ENCODE data around the gene PITPNM1.

PITPNM1 gene

DNA sequence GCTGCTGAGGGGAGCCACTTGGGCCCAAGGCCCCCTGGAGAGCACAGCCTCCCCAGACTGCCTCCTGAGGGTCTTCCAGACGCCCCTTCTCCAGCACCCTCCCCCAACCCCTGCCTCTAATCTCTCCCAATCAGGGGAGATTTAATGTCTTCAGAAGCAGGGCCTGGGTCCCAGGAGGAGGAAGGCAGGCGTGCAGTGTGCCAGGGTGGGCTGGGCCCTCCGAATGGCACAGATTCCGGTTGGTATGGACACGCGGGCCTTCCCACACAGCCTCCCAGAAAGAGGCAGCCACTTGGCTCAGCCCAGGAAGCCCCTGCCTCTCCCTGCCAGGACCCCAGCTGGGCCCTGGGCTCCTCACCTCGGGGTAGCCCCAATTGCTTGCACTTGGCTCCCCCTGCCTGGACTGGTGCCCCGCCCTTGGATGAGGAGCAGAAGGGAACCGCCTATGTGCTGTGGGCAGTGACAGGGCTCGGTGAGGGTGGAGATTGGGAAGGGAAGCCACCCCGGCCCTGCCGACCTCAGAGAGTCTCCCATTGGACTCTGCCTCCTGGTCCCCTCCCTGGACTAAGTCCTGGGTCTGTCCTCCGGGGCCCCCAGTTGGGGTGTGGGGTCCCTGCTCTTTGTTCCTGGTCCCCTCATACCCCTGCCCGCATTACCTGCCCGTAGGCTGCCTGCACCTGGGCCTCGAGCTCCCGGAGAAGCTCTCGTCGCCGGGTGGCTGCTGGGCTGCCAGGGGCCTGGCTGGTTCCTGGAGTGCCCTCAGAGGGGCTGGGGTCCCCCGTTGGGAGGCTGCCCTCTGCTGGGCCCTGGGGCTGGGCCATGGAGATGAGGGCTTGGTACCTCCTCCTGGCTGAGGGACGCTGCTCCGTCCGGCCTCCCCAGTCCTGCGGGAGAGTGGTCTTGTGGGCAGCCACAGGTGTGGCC lies 18.7 kb upstream of the PITPNM1 start:
- no peak for DNase-seq (ENCODE audit: low read depth)
- no peak for TF ChIP-seq CTCF (conservative IDR thresholded peaks at IDR 0.05; ENCODE audit: low read length)

GRCh38 chr11:67522844-67523555 lies 17.8 kb upstream of the PITPNM1 start, which contains the start of gene CABP2:
Gene CABP2 (minus strand): TSS chr11:67523446. CDS start chr11:67523326, 120 bp downstream.
- no peak for TF ChIP-seq CTCF (conservative IDR thresholded peaks at IDR 0.05; ENCODE audit: low read length)
- H3K4me3 ChIP-seq (ENCODE audit: low read length): no peak within 1 kb of the TSS
- no peak for DNase-seq (ENCODE audit: low read depth)

More for the DNA sequence above, 18.7 kb upstream of the PITPNM1 start:
- H3K4me3 ChIP-seq (ENCODE audit: low read length): no peak overlapping the region

DNA sequence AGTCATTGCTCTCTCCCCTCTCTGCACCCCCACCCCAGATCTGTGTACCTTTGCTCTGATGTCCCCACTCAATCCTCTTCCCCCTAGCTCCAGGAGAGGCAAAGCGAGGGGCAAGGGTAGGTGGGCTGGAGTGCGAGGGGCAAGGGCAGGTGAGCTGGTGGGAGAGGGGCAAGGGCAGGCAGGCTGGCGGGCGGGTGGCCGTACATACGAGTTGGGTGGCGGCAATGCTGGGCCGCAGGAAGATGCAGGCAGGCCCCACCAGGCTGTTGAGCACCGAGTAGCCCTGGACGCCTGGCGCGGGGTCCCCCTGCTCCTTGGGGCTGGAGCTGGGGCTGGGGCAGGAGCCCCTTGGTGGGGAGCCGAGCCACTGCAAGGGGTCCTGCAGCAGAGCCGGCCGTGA lies 17.2 kb upstream of the PITPNM1 start:
- no peak for TF ChIP-seq CTCF (conservative IDR thresholded peaks at IDR 0.05; ENCODE audit: low read length)
- DNase-seq (ENCODE audit: low read depth): no peak
- no peak overlapping the region for H3K4me3 ChIP-seq (ENCODE audit: low read length)

DNA sequence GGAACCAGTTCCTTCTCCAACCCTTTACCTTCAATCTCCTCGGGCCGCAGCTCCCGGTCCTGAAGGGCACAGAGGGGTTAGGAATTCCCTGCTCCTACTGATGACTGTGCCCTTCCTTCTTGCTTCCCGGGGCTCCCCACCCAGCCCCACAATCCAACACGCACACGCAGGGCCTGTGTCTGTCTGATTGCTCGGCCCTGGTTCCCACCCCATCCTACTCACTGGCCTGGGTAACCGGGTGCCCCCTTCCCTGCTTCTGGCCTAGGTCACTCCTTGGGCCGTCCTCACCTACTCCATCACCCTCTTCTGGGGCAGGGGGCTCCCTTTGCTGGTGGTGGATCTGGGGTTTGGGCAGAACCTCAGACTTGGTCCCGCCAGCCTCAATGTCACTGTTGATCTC lies 16.8 kb upstream of the PITPNM1 start:
- no peak for TF ChIP-seq CTCF (conservative IDR thresholded peaks at IDR 0.05; ENCODE audit: low read length)
- DNase-seq (ENCODE audit: low read depth): no peak
- no peak overlapping the region for H3K4me3 ChIP-seq (ENCODE audit: low read length)

DNA sequence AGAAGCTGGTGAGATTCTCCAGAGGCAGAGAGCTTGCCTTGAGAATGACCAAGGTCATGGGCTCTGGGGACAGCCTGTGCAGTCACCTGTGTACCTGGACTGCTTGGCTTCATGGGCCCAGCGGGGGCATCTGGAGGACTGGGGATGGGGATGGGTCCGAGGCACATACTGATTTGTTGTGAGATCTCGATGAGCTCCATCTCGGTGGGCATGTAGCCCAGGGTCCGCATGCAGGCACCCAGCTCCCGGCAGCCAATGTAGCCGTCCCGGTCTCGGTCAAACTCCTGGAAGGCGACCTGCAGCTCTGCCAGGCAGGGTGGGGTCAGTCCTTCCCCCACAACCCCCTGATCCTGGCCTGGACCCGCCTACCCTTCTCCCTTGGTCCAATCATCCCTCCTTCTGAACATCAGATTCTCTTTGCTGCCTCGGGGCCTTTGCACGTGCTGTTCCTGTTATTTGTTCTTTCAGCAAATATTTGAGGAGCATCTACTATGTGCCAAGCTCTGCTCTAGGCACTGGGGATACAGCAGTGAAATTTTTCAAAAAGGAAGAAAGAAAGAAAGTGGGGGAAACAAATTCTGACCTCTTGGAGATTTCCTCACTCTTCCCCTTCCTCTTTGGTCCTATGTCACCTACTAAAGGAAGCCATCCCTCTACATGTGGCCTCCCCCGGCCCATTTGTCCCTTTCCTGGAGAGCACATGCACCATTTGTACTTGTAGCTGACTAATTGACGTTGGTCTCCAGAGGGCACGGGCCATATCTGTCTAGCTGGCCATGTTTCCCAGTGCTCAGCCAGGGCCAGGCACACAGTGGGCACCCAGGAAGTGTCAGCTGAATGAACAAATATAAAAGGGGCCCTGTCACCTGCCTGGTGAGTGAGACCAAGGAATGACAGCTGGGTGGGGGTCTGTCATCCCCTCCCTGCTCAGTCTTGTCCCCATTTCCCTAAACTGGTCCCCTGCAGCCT lies 16.0 kb upstream of the PITPNM1 start:
- DNase-seq (ENCODE audit: low read depth): no peak
- TF ChIP-seq CTCF (conservative IDR thresholded peaks at IDR 0.05; ENCODE audit: low read length): no peak
- H3K4me3 ChIP-seq (ENCODE audit: low read length): no peak overlapping the region

- no peak overlapping the region for H3K4me3 ChIP-seq (ENCODE audit: low read length)
- TF ChIP-seq CTCF (conservative IDR thresholded peaks at IDR 0.05; ENCODE audit: low read length): no peak
- no peak for DNase-seq (ENCODE audit: low read depth)
Observed at GRCh38 chr11:67519726-67520125, 14.6 kb upstream of the PITPNM1 start.
